ENCODE results near the gene ARRB1.

The ARRB1 gene

DNA sequence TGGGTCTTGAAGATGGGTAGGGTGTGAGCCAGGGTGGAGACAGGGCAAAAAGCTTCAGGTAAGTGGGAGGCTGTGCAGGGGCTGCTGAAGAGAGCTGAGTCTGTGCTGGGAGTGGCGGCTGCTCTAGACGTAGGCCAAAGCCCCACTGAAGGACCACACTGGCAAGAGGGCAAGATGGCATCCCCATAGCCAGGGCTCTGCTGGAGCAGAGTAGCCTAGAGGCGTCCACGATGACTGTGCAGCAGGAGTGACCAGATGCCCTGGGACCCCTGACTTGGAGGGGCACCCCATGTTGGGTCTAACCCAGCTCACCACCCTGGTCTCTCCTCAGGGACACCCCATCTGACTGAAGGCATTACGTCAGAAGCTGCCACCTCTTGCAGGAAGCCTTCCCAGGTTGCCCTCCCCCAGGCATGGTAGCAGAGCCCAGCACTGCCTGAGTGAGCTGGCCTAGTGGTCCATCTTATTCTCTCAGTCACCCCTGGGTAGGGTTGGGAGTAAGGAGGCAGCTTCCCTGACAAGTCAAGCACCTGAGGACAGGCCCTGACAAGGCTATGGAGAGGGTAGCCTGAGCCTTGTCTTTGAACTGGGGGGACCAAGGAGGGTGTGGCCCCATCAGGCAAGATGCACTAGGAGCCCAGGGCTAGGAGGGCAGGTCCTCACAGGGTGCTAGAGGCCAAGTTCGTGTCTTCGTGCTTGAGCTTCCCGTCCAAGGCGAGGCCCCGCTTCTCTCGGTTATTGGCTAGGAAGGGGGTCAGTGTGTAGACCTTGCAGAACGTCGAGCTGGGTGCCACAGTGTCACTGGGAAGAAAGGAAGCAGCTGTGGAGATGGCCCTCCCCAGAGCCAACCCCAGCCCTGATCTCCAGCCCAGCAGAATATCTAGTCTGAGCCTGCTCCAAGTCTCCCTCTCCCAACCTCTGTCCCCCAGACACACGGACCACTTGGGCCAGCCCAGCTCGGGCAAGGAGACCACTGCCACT lies 77.8 kb downstream of the ARRB1 start:
- DNase-seq = no peak

DNA sequence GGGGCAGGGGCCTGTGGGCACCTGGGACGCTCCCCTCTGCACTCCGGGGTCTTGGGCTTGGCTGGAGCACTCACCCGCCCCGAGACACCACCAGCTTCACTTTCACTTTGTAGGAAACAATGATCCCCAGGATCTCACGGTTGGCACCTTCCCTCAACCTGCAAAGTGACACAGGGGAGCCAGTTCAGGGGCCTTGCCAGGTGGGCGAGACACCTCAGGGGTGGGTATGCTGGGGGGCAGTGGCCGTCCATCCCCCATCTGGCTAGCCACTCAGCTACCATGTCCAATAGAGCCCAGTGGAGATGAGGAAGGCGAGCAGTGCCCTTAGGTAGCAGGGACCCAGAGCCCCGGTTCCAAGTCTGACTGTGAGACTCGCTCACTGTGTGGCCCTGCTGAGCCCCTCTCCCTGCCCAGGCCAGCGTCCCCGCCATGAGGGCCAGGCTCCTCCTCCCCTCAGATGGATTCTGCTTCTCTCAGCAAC lies 78.6 kb downstream of the ARRB1 start:
- no peak for DNase-seq

DNA sequence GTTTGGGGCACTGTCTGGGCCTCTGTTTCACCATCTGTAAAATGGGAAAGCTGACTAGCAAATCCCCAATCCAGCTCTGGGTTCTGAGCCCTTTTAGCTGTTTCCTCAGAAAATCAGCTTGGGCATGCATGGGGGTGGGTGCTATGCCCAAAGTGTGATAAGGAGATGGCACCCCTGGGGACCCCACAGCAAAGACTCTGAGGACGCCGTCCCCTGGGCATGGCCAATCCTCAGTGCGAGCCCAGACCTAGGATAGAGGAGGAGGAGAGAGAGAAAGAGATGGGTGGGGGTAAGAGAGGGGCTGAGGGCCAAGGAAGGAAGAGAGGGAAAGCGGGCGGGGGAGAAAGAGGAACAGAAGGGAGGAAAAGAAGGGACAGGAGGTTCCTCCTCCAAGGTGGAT lies 79.1 kb downstream of the ARRB1 start:
- no peak for DNase-seq

DNA sequence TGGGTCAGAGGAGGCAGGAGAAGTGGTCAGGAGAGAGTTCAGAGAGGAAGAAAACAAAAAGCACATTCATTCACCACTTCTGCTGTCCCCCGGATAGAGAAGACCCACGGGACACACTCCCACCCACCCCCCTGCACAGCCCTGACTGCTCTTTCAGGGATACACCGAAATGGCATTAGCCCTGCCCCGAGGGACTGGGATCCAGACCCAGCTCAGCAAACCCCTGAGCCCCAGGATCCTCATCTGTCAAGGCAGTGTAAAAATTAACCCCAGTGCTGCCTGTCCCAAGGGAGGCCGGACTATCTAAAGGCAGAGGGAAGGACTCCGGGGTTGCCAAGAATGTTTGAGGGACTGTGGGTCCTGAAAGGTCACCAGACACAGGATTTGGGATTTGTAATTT lies 79.7 kb downstream of the ARRB1 start:
- DNase-seq = no peak

DNA sequence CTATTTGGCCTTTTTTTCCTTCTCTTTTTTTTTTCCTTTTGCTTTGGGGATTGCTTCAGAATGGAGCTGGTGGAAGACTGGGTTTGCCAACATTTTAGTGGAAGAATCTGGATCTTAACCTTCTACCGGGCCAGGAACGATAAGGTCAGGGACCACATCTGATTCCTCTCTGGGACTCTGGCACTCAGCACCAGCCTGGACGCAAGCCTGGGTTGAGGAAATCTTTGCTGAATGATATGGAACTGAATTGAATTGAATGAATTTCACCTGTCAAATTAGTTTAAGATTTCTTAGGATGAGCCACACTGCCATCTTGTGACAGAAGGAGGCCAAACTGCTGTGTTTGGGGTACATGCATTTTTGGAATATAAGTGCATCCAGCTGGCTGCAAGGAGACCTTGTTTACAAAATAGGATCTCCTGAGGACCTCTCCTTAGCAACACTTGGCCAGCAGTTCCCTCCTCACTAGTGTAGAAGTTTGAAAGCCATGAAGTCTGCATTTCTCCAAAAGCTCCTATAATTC lies 80.5 kb downstream of the ARRB1 start:
- no peak for DNase-seq

DNA sequence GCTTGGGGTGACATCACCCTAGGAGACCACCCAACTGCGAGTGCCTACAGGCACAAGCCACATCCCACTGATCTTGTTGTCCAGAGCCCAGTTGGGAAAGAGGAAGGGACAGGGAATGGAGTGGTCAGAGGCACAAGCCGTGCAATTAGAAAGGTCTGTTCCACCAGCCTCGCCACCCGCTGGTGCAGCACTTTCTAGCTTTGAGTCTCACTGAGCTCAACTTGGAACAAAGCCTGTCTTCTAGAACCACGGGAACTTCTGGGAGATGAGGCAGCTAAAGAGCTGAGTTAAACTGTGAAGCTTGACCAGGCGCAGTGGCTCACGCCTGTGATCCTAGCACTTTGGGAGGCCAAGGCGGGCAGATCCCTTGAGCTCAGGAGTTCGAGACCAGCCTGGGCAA lies 81.6 kb downstream of the ARRB1 start:
- DNase-seq = no peak

DNA sequence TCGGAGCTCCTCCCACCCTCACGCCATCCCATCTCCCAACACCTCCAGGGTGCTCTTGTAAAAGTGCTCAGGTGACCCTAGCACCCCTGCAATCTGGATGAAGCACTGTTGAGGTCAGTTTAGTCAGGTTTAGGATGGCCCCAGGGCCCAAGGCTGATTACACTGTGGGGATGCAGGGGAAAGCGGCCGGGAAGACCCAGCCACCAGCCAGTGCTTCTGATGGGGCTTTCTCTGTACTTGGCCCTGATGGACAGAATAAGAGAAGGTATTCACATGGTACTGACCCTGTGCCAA lies 82.1 kb downstream of the ARRB1 start:
- no peak for DNase-seq

DNA sequence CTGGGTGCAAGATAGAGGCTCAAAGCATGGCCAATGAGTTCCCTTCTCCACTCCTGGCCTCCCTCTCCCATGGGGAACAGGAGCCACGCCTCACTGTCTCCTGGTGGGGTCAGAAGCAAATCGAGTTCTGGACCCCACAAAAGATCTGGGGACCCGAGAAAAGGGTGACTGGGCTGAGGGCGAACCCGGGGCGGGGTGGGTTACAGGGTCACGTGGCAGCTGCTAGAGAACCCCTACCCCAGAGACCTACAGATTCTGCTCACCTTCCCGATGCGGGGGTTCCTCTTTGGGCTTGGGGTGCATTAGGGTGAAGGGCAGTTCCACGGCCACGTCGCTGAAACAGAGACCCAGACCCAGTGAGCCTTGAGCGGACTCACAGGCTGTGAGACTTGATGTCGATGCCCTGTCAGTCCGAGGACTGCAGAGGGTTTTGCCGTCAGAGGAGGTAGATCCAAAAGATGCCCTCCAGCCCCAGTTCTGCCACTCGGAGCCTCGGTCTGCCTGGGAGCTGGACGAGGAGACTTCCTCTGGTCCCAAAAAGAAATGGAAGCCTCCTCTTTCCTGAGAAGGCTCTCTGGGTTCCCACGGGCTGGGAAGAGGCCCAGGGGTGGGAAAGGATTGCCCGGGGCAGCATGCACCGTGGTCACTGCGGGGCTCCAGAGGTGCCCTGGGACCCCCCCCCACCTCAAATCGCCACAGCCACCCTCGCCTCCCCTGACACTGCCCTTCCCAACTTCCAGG lies 82.7 kb downstream of the ARRB1 start:
- no peak for DNase-seq

DNA sequence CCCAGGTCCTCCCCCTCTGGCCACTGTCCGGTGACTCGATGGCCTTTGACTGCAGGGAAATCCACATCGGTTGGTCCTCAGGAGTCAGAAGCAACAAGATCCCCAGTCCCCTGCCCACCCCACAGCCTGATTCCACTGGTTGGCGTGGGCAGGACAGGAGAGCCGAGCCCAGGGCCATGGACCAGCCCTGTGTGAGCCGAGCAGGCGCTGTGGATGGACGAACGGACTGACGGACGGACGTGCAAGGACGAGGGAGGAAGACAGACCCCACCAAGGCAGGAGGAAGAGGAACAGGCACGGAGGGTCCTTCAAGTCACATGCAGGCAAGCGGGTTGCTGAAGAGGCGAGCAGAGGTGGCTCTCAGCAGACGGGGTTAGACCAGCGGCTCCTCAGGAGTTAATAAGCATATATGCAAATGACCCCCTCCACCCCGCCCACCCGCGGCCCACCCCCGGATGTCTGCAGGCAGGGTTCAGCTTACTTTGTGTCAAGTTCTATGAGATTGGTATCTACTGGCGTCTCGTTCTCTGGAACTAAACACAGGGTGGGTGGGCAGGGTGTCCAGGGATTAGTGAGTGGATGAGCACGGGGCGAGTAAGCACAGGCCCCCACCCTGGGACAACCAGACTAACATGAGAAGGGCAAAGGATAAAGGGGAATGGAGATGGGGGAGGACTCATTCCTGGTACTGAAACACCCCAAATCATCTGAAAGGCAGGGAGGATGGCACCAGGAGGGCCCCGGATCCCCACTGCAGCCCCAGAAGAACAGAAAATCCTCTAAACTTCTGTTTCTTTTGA lies 84.1 kb downstream of the ARRB1 start:
- no peak for DNase-seq

DNA sequence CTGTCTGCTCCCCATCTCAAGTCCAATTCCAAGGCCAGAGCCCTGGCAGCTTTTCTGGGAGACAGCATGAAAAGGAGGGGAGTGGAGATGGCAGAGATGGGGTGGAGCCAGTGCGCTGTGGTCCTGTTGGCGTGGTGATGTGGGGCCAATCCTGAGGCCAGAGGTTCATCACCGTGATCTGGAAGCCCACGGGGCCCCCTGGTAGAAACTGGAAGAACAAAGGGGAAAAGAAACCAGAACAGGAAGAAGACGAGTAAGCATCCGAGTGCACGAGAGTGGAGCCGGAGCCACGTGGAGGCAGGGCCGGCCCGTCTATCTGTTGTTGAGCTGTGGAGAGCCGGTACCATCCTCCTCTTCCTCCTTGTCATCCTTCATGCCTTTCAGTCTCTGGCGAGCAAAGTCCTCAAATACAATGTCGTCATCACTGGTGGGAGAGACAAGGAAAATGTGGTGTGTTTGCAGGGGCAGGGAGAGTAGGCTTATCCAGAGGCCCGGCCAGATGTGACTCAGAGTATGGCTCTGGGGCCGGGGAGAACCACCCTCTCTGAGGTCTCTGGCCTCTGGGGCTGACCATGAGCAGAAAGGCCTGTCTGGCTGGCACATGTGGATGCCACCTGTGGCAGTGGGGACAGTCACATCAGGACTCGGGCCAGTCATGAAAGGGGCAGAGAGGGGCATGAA lies 85.5 kb downstream of the ARRB1 start:
- no peak for DNase-seq

DNA sequence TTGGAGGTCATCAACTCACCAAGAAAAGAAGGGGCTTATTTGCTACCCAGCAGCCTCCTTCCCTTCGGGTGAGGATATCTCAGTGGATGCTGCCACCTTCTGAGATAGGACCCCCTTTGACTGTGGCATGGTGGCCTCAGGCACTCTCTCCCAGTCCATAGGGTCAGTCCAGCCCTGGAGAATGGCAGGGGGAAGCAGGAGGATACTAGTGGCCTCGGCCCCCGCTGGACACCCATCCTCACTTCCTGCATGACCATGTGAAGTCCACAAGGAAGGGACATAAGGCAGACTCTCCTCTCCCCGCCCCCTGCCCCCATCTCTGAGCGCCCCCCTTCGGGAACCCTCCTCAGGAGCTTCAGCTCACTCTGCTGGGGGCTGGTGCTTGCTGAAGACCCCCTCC lies 86.5 kb downstream of the ARRB1 start:
- no peak for DNase-seq

DNA sequence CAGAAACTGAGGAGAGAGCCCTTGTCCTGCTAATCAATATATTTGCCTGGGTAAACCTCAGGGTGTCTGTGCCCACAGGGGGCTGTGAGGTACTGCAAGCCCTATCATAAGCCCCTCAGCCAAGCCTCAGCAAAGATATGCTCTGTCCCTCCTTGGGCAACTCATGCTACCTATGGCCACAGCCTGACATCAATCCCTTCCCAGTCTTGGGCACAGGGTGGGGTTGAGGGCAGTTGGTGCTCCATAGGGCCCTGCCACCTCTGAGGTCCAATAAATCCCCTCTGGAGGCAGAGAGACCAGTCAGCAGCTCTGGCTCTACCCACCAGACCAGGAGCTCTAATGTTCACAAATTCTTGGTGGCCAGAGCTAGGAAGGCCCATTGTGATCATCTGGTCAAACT lies 87.1 kb downstream of the ARRB1 start:
- DNase-seq = no peak

DNA sequence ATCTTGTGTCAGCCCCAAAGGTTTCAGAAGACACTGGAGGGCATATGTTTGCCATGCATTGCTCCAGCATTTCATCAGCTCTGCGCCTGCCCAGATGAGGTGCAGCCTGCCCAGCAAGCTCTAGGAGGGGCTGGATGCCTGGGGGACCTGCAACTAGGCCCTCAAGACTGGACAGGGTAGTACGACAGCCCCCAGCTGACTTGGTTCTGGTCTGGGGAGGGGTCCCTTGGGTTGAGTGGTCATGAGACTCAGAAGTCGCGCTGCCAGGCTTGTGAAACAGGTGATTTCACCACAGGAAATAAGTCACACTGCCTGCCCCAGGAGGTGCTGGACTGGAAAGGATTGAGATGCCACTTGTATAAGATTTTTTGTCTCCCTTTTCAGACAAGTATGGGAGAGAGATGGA lies 87.5 kb downstream of the ARRB1 start:
- peak in 1 of 2 experiments; percentile 18 for DNase-seq

DNA sequence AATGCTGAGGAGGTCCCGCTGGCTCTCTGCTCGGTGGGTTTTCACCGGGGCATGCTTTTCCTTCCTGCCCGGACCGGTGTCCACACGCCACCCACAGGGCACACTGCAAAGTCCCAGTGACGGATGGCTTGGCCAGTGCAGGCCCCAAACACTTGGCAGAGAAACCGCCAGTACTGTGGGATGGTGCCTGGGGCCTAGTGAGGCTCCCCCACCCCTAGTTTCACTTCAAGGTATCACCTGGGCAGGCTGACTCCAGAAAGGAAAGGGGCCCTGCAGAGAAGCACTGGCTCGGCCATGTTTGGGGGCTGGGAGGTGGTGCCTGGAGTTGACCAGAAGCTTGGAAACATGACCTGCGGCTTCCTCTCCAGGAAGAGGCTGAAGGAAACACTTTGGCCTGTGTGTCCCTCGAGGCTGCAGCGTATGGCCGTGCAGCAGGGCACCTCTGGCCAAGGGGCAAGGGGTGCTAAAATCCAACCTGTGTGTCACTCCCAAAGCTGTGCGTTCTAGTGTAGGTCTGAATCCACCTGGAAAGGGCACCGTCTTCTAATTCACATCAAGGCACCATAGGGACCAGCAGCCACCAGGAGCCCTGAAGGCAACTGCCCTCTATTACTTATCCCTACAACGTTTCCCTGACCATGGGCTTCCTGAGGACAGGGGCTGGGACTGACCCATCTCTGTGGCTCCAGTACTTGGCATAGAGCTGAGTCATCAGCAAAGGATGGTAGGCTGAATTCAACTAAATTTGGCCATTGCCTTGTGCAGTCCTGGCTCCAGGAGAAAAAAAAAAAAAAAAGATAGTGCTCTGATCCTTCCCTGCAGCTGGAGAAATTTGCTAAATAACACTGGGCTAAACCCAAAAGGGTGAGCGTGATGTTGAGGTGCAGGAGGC lies 88.3 kb downstream of the ARRB1 start:
- DNase-seq = no peak

DNA sequence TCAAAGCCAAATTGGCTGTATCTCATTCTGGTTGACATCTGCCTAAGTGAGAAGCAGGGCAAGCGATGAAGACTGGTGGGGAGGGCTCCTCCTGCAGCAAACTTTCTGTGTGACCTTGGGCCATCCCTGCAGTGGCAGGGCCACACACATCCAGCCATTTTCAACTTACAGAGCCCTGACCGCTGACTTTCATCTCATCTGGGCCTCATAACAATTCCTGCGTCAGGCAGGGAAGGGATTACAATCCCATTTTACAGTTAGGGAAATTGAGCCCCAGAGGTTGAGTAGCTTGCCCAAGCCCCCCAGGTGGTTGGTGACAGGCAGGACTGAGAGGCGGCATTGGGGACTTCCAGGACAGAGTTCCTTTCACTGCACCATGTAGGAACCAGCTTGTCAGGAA lies 89.0 kb downstream of the ARRB1 start:
- no peak for DNase-seq

DNA sequence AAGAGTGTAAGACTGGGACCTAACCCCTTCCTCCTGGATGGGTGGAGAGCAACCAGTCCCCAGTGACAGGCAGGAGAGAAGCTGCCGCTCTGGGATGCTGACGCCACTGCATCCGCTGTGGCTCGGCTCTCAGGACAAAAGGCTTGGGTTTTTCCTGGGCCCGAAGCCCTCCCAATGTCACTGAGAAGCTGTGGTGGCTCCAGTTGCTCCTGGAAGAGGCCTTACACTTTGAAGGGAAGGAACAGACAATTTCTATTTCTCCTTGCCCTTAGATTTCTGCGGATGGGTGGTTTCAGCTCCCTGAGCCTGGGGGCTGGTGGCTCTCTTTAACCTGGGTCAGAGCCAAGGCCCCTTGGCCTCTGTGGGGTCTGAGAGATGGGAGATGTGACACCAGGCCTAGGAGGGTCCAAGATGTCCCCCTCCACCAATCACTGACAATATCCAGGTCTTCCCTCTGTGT lies 89.5 kb downstream of the ARRB1 start:
- no peak for DNase-seq

DNA sequence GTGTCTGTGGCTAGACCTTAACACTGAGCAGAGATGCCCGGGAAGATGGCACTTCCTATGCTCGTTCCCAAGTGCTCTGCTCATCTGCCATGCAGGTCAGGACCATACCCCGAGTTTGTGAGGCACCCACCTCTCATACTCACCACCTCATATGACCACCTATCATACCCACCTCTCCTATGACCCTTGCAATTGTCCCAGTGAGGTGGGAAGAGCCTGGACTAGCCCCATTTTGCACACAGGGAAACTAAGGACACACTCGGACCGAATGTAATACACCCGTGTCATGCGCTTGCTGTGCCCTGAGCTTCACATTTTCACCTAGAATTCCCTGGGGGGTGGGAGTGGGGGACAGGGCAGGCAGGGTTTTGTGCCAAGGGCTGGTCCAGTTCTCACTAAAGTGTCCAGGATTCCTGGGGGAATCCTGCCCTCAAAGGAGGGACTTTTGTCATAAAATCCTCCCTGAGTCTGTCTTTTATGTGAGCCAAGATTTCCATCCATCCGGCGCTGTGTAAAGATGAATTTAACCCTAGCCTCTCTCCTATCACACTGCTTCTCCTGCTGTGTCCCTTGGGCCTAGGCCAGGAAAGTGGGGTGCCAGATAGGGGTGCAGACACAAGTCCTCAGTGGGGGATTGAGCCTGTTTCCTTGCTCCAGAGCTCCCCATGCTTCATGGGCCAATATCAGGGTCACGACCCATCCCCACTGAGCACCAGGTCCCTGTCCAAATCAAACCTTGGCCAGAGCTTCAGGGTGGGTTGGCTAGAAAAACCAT lies 90.9 kb downstream of the ARRB1 start:
- DNase-seq = no peak

DNA sequence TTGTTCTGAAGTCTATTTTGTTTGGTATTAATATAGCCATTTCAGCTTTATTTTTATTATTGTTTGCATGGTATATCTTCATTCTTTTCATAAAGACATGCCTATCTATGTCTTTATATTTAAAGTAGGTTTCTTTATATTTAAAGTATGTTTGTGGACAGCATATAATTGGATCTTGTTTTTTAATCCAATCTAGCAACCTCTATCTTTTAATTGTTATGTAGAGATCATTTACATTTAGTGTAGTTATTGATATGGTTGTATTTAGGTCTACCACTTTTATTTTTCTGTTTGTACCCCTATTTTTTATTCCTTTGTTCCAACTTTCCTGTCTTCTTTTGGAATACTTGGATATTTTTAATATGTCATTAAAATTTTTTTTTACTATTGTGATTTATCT lies 97.1 kb downstream of the ARRB1 start:
- no peak for DNase-seq

DNA sequence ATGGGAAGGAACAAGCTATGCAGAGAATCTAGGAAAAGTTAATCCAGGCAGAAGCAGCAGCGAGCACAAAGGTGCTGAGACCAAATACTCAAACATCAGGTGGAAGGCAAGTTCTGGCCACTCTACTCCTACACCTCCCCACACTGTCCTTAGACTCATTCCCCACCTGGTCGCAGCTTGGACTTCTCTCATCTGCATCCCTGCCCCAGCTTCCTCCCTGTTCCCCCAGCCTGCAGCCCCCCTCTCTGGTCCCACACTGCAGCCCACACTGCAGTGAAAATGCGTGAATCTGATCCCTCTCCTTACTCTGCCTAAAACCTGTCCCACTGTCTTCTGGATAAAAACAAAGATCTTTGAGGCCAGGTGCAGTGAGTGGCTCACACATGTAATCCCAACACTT lies 101.8 kb downstream of the ARRB1 start:
- no peak for DNase-seq

DNA sequence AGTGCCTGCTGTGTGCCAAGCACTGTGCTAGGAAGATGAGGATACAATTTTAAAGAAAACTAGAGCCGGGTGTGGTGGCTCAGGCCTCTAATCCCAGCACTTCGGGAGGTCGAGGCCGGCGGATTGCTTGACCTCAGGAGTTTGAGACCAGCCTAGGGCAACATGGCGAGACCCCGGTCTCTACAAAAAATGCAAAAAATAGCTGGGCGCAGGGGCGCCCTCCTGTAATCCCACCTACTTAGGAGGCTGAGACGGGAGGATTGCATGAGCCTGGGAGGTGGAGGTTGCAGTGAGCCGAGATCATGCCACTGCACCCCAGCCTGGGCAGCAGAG lies 102.6 kb downstream of the ARRB1 start:
- DNase-seq = no peak

All from activated CD4-positive, alpha-beta T cell treated with anti-CD3 and anti-CD28 coated beads, Interleukin-2, amount 50 U/mL, for 48 hours (primary cell).